Measurements from ENCODE around the gene UBP1. TPM values are rescaled to one million over a fixed set of nuclear protein-coding genes. Genes with fewer than 3 reads are reported as not detected.

The UBP1 gene
- total RNA-seq, 1 experiment from 2014 or later = 69.5 TPM

DNA sequence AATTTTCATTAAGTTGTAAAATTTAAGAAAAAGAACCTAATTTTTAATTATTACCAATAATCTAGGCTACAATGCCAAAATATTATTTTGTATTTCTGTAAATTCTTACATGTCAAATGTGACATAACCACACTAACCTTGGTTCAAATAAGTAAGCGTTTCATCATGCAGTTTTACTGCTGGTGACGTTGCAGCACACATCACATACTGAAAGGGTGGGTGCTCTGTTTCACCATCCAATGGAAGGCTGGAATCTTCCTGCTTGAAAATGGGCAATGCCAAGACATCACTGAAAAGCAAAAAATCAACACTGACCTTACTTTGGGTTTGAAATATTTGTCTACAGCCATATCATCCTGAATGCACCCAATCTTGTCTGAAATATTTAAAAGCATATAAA, 14.8 kb downstream of the UBP1 start:
- H3K9me2 ChIP-seq (ENCODE audit: insufficient read depth) = no peaks in the 10 kb centered on the region
- H3K27ac ChIP-seq (ENCODE audit: low read depth, low read length) = no peak overlapping the region
- H3K4me2 ChIP-seq (ENCODE audit: low read length) = no peak overlapping the region
- ChIA-PET POLR2A (no interaction called here), CTCF (no interaction called here), RAD21 (ENCODE audit: low non-redundant PET in 1 of 2, low total read pairs in 2 of 2, uncharacterized antibody in 2 of 2, unreplicated experiment in 2 of 2) (no interaction called here)
- H4K20me1 ChIP-seq (ENCODE audit: insufficient read depth) = peaks cover 37% of the 10 kb centered on the region; the same call in 1 of the 2 replicates
- peaks cover 6 to 22% of the 10 kb centered on the region in 2 experiments; a peak in 2 of 4 replicates for H3K36me3 ChIP-seq (ENCODE audit: control insufficient read depth in 1 of 2, insufficient read depth in 2 of 2, low read length in 2 of 2)
- no peaks in the 10 kb centered on the region for H3K9me3 ChIP-seq (ENCODE audit: control insufficient read depth in 1 of 2, insufficient read depth in 1 of 2, low read depth in 1 of 2, low read length in 2 of 2)
- no peak for TF ChIP-seq SIN3A (IDR thresholded peaks at IDR 0.05; ENCODE audit: low read depth)
- TF ChIP-seq FOSL1 (IDR thresholded peaks at IDR 0.05; ENCODE audit: low read depth) = no peak
- TF ChIP-seq CEBPB (IDR thresholded peaks at IDR 0.05; ENCODE audit: low read depth) = no peak
- TF ChIP-seq POLR2AphosphoS5 (IDR thresholded peaks at IDR 0.05; ENCODE audit: low read depth, low read length) = no peak
- TF ChIP-seq, protein P1, sequence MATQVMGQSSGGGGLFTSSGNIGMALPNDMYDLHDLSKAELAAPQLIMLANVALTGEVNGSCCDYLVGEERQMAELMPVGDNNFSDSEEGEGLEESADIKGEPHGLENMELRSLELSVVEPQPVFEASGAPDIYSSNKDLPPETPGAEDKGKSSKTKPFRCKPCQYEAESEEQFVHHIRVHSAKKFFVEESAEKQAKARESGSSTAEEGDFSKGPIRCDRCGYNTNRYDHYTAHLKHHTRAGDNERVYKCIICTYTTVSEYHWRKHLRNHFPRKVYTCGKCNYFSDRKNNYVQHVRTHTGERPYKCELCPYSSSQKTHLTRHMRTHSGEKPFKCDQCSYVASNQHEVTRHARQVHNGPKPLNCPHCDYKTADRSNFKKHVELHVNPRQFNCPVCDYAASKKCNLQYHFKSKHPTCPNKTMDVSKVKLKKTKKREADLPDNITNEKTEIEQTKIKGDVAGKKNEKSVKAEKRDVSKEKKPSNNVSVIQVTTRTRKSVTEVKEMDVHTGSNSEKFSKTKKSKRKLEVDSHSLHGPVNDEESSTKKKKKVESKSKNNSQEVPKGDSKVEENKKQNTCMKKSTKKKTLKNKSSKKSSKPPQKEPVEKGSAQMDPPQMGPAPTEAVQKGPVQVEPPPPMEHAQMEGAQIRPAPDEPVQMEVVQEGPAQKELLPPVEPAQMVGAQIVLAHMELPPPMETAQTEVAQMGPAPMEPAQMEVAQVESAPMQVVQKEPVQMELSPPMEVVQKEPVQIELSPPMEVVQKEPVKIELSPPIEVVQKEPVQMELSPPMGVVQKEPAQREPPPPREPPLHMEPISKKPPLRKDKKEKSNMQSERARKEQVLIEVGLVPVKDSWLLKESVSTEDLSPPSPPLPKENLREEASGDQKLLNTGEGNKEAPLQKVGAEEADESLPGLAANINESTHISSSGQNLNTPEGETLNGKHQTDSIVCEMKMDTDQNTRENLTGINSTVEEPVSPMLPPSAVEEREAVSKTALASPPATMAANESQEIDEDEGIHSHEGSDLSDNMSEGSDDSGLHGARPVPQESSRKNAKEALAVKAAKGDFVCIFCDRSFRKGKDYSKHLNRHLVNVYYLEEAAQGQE (IDR thresholded peaks at IDR 0.05; ENCODE audit: low read depth) = no peak
- TF ChIP-seq ZNF274 (IDR thresholded peaks at IDR 0.05; ENCODE audit: low read depth, low read length) = no peak
- TF ChIP-seq, protein P2, sequence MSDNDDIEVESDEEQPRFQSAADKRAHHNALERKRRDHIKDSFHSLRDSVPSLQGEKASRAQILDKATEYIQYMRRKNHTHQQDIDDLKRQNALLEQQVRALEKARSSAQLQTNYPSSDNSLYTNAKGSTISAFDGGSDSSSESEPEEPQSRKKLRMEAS (IDR thresholded peaks at IDR 0.05) = no peak
- no peak for TF ChIP-seq SRF (IDR thresholded peaks at IDR 0.05; ENCODE audit: low read depth)
- TF ChIP-seq SP1 (IDR thresholded peaks at IDR 0.05; ENCODE audit: low read depth) = no peak
- no peak for TF ChIP-seq YY1 (IDR thresholded peaks at IDR 0.05; ENCODE audit: extremely low read depth, insufficient replicate concordance, low read depth, low read length)
- no peak for TF ChIP-seq POLR2A (IDR thresholded peaks at IDR 0.05; ENCODE audit: borderline replicate concordance, extremely low read depth, insufficient read depth, insufficient read length)
- TF ChIP-seq ZBTB33 (IDR thresholded peaks at IDR 0.05; ENCODE audit: extremely low read depth, insufficient replicate concordance, low read length) = no peak
- no peak overlapping the region for H3K4me3 ChIP-seq (replicated peaks in 1 of 2; ENCODE audit: low read depth in 1 of 2, low read length in 2 of 2)
- intact Hi-C loops (cut with micrococcal nuclease) = no loop called here
- ATAC-seq (no peak), DNase-seq (ENCODE audit: low read depth, low spot score) (no peak)
- no peak overlapping the region for H3K9ac ChIP-seq (ENCODE audit: low read length)
- peaks cover 20 to 45% of the 10 kb centered on the region in 2 experiments for H3K4me1 ChIP-seq (ENCODE audit: control insufficient read depth in 1 of 2, insufficient read depth in 2 of 2, low read length in 2 of 2)
- peaks cover 97% of the 10 kb centered on the region for H3K79me2 ChIP-seq (ENCODE audit: insufficient read depth, low read length)
- H3K27me3 ChIP-seq (ENCODE audit: insufficient read depth, low read length) = no peaks in the 10 kb centered on the region
- no peak overlapping the region for H2AFZ ChIP-seq (ENCODE audit: low read depth, low read length, poor library complexity, severe bottlenecking)
- no TSS peak for BruUV-seq (replicated peaks)
